Body of pancreas (tissue), 4 donors: ENCODE data around the gene GPAM.

Experiments used
- CTCF ChIP-seq, 7 experiments: fragments of 450-650 bp in 4 of 7; fragments of 200-600 bp in 3 of 7; sonication (generic) in 3 of 7; IDR thresholded peaks; one replicate each; pipeline ENCODE4 v1.5.1; 2016 to 2019; ENCODE audit warnings: antibody characterized with exemption in 7 of 7
- POLR2A ChIP-seq, 3 donors: fragments of 450-650 bp; IDR thresholded peaks; one replicate each; pipeline ENCODE4 v1.6.1; 2016; ENCODE audit warnings: antibody characterized with exemption in 3 of 3, mild to moderate bottlenecking in 2 of 3

GRCh38 chr10:112124866-112125265 is 58.7 kb downstream of the GPAM start:
- TF ChIP-seq POLR2A (IDR thresholded peaks at IDR 0.05), result no peak
- no peak for TF ChIP-seq CTCF (IDR thresholded peaks at IDR 0.05)
